OCI-LY7 (cell line): Measurements from ENCODE around the gene ZNF697. TPM values are rescaled to one million over a fixed set of nuclear protein-coding genes. Genes with fewer than 3 reads are reported as not detected.

Experiments used
- BruUV-seq: library from RNA; stranded (reverse); fragments of 400-500 nt; replicated peaks from 2 replicates; lab custom pipeline; 2021; lab: Mats Ljungman, UMichigan
- CTCF ChIA-PET: fragments of 300-600 bp; sonication (Branson Sonifier 250); formaldehyde crosslinking; loops from one replicate; lab custom pipeline; 2022; ENCODE audit warnings: antibody characterized with exemption; ENCODE audit not compliant: unreplicated experiment; lab: Charles Lee
- POLR2A ChIA-PET: fragments of 300-600 bp; sonication (Branson Sonifier 250); formaldehyde crosslinking; loops from one replicate; lab custom pipeline; 2022; ENCODE audit warnings: antibody characterized with exemption; lab: Charles Lee
- DNase-seq: peaks from one replicate; pipeline ENCODE4 v3.0.0-alpha.2; 2015; ENCODE audit warnings: low spot score
- H2AFZ ChIP-seq: fragments of 200-600 bp; sonication (generic), shearing (Covaris generic); 2 replicates; pipeline ENCODE4 v1.6.1; 2014; ENCODE audit warnings: mild to moderate bottlenecking, antibody characterized with exemption, low read length, moderate library complexity
- H3K27ac ChIP-seq: fragments of 200-600 bp; sonication (generic); 2 replicates; pipeline ENCODE4 v1.5.1; 2014; ENCODE audit warnings: mixed run types, low read depth, mild to moderate bottlenecking, moderate library complexity, low read length, inconsistent platforms; ENCODE audit not compliant: poor library complexity, severe bottlenecking
- H3K36me3 ChIP-seq: fragments of 200-600 bp; sonication (generic); 2 replicates; pipeline ENCODE4 v1.6.1; 2014; ENCODE audit warnings: mild to moderate bottlenecking, antibody characterized with exemption, low read length, moderate library complexity, mixed read lengths; ENCODE audit not compliant: insufficient read depth
- H3K4me1 ChIP-seq: fragments of 200-600 bp; sonication (generic); 2 replicates; pipeline ENCODE4 v1.5.1; 2014; ENCODE audit warnings: mild to moderate bottlenecking, low read length; ENCODE audit not compliant: insufficient read depth, poor library complexity, severe bottlenecking
- H3K4me2 ChIP-seq: fragments of 200-600 bp; sonication (generic); 2 replicates; pipeline ENCODE4 v1.6.1; 2014; ENCODE audit warnings: mild to moderate bottlenecking, low read length
- H3K4me3 ChIP-seq: fragments of 200-600 bp; sonication (generic); 2 replicates; pipeline ENCODE4 v1.5.1; 2014; ENCODE audit warnings: mild to moderate bottlenecking, low read depth, low read length; ENCODE audit not compliant: poor library complexity, severe bottlenecking
- H3K79me2 ChIP-seq: fragments of 200-600 bp; sonication (generic); 2 replicates; pipeline ENCODE4 v1.6.1; 2016; ENCODE audit warnings: low read depth, mild to moderate bottlenecking, low read length, moderate library complexity, mixed read lengths; ENCODE audit not compliant: insufficient read depth
- H3K9me2 ChIP-seq: fragments of 200-600 bp; sonication (generic); 2 replicates; pipeline ENCODE4 v1.6.1; 2016; ENCODE audit warnings: mild to moderate bottlenecking, low read length, mixed read lengths; ENCODE audit not compliant: insufficient read depth
- H3K9me3 ChIP-seq: fragments of 200-600 bp; sonication (generic); 2 replicates; pipeline ENCODE4 v1.6.1; 2014; ENCODE audit warnings: mild to moderate bottlenecking, mixed run types, low read length, mixed read lengths
- H4K20me1 ChIP-seq: fragments of 200-600 bp; sonication (generic); 2 replicates; pipeline ENCODE4 v1.6.1; 2014; ENCODE audit warnings: mild to moderate bottlenecking, antibody characterized with exemption, low read length, moderate library complexity, mixed read lengths; ENCODE audit not compliant: insufficient read depth
- EZH2phosphoT487 ChIP-seq: fragments of 200-600 bp; sonication (generic); IDR thresholded peaks from 2 replicates; pipeline ENCODE4 v1.6.1; 2018; ENCODE audit warnings: low read depth, borderline replicate concordance, mild to moderate bottlenecking, mixed run types, antibody characterized with exemption, low read length, moderate library complexity, mixed read lengths
- intact Hi-C: fragments of 100-400 bp; cut with micrococcal nuclease; formaldehyde crosslinking; loops from one replicate; pipeline ENCODE4 v1.10.0; 2022; ENCODE audit not compliant: unreplicated experiment
- total RNA-seq, 2 experiments: library from RNA; depleted of rRNA in 1 of 2; stranded (reverse); fragments of >200 nt in 1 of 2; shearing (Covaris generic) in 1 of 2; gene quantifications; 2 replicates each; pipeline ENCODE4 v1.2.3, GENCODE V29; 2014 to 2022
- TF ChIP-seq, protein P1 (sequence below): fragments of 200-600 bp; sonication (generic); conservative IDR thresholded peaks from 2 replicates; pipeline ENCODE4 v1.5.1; 2014; ENCODE audit warnings: mild to moderate bottlenecking, antibody characterized with exemption, low read length, moderate library complexity, mixed read lengths

The ZNF697 gene
- total RNA-seq, 2 experiments from 2014 or later: not detected

DNA sequence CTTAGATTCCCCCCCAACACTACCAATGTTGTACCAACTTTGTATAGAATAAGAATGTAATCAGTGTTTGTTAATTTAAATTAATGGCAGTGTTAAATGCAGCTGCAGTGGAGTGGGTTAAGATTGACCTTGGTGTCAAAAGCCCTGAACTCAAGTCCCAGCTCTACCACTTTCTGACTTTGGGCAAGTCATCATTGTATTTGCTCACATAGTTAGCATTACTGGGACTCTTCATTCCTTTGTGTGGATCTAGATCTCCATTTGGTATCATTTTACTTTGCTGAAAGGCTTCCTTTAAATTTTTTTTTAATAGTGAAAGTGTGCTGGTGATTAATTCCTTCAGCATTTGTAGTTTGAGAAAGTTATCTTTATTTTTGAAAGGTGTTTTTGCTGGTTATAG, 41.4 kb upstream of the ZNF697 start:
- no peaks in the 10 kb centered on the region for H3K79me2 ChIP-seq
- no peaks in the 10 kb centered on the region for H3K36me3 ChIP-seq
- H3K9me3 ChIP-seq: no peaks in the 10 kb centered on the region
- TF ChIP-seq, protein P1, sequence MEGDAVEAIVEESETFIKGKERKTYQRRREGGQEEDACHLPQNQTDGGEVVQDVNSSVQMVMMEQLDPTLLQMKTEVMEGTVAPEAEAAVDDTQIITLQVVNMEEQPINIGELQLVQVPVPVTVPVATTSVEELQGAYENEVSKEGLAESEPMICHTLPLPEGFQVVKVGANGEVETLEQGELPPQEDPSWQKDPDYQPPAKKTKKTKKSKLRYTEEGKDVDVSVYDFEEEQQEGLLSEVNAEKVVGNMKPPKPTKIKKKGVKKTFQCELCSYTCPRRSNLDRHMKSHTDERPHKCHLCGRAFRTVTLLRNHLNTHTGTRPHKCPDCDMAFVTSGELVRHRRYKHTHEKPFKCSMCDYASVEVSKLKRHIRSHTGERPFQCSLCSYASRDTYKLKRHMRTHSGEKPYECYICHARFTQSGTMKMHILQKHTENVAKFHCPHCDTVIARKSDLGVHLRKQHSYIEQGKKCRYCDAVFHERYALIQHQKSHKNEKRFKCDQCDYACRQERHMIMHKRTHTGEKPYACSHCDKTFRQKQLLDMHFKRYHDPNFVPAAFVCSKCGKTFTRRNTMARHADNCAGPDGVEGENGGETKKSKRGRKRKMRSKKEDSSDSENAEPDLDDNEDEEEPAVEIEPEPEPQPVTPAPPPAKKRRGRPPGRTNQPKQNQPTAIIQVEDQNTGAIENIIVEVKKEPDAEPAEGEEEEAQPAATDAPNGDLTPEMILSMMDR: no peak
- no peak for TF ChIP-seq EZH2phosphoT487
- no peak overlapping the region for H2AFZ ChIP-seq
- H3K9me2 ChIP-seq: no peaks in the 10 kb centered on the region
- H3K4me1 ChIP-seq: no peaks in the 10 kb centered on the region
- no peaks in the 10 kb centered on the region for H4K20me1 ChIP-seq
- no peak overlapping the region for H3K4me3 ChIP-seq
- BruUV-seq: no TSS peak
- no peak overlapping the region for H3K27ac ChIP-seq
- H3K4me2 ChIP-seq: no peak overlapping the region
- no peak for DNase-seq
- POLR2A ChIA-PET: no interaction called here
- intact Hi-C loops: no loop called here
- CTCF ChIA-PET: no interaction called here

DNA sequence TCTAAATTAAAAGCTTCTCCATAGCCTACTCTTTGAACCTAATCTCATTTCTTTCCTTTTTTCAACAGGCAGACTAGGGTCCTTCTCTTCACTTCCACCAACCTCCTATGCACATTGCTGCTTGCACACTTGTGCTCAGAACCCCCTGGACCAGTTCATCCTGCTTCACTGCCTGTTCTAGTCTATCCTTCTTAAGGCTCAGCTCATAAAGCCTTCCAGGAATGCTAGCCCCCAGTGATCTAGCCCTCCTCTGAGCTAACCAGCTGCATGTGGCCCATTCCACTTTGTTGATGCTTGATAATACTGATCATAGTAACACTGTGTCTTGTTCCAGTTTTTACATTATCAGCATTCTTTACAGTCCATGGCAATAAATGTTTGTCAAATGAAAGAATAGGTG, 40.7 kb upstream of the ZNF697 start:
- H3K79me2 ChIP-seq: no peaks in the 10 kb centered on the region
- TF ChIP-seq, protein P1: no peak
- no peak for TF ChIP-seq EZH2phosphoT487
- H4K20me1 ChIP-seq: no peaks in the 10 kb centered on the region
- POLR2A ChIA-PET: no interaction called here
- intact Hi-C loops: no loop called here
- BruUV-seq: no TSS peak
- H3K4me1 ChIP-seq: no peaks in the 10 kb centered on the region
- no peaks in the 10 kb centered on the region for H3K9me2 ChIP-seq
- CTCF ChIA-PET: no interaction called here
- no peak for DNase-seq
- H2AFZ ChIP-seq: no peak overlapping the region
- no peaks in the 10 kb centered on the region for H3K36me3 ChIP-seq
- no peak overlapping the region for H3K27ac ChIP-seq
- no peak overlapping the region for H3K4me2 ChIP-seq
- H3K4me3 ChIP-seq: no peak overlapping the region
- no peaks in the 10 kb centered on the region for H3K9me3 ChIP-seq

DNA sequence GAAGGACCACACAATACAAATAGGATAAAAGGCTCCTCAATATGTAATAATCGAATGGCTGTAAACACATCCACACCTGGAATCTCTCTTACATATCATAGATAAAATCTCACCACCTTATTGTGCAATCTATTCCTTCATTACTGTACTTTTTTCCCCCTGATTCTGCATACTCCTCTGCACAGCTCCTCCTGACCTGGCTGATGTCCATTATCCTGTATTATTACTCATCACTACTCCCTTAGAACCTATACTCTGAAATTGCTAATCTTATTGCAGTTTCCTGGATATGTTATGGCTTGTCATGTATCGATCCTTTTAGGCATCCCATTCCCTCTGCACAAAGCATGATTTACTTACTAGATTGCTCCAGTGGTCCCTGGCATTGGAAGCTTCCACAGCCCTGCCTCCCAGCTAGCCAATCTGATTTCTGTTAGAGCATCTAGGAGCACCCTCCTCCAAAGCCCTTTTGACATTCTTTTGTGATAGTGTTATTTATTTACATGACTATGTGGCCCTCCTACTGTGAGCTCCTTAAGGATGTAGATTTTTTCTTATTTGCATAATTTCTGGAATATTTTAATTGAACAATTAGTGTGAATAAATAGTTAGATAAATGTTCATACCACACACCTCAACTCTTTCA, 39.5 kb upstream of the ZNF697 start:
- no peak overlapping the region for H3K4me2 ChIP-seq
- ChIA-PET CTCF (no interaction called here), POLR2A (interaction anchor here (0.6 kb wide), 1 partner anchor 168 kb away, joined by 3 read pairs; no protein-coding TSS in a partner anchor)
- H3K4me3 ChIP-seq: no peak overlapping the region
- intact Hi-C loops: no loop called here
- no TSS peak for BruUV-seq
- no peaks in the 10 kb centered on the region for H3K9me2 ChIP-seq
- no peaks in the 10 kb centered on the region for H3K79me2 ChIP-seq
- H2AFZ ChIP-seq: no peak overlapping the region
- no peaks in the 10 kb centered on the region for H3K4me1 ChIP-seq
- H3K9me3 ChIP-seq: no peaks in the 10 kb centered on the region
- no peak overlapping the region for H3K27ac ChIP-seq
- no peaks in the 10 kb centered on the region for H3K36me3 ChIP-seq
- TF ChIP-seq, protein P1: no peak
- TF ChIP-seq EZH2phosphoT487: no peak
- no peaks in the 10 kb centered on the region for H4K20me1 ChIP-seq
- DNase-seq: no peak
